HG02943 (cell line): ENCODE data around the gene SH3PXD2B.
A peak's percentile ranks its signal among the peaks of the same experiment; 100 is the strongest.
"Not testable (repeated sequence)": the region's sequence is repeated elsewhere in the genome, so short reads cannot be mapped to it uniquely, and the experiment has no call there.

Experiments
- ATAC-seq: cut with Tn5 transposase; IDR thresholded peaks from one replicate; pipeline ENCODE4 v1.9.1; 2021; ENCODE audit warnings: mild to moderate bottlenecking, low read depth, moderate library complexity; ENCODE audit not compliant: unreplicated experiment

Gene SH3PXD2B

GRCh38 chr5:172312286-172312685 lies 142.0 kb downstream of the SH3PXD2B start:
- ATAC-seq = no peak

- ATAC-seq = no peak
These were observed 142.7 kb downstream of the SH3PXD2B start for GRCh38 chr5:172311605-172312004.

DNA sequence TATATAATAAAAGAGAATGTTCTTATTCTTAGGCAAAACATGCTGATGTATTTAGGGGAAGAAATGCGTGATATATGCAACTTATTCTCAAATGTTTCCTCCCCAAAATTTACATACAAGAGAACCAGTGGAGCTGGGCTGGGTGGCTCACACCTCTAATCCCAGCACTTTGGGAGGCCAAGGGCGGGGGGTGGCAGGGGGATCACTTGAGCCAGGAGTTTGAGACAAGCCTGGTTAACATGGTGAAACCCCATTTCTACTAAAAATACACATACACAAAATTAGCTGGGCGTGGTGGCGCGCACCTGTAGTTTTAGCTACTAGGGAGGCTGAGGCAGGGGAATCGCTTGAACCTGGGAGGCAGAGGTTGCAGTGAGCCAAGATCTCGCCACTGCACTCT lies 143.3 kb downstream of the SH3PXD2B start:
- no peak for ATAC-seq

- ATAC-seq = no peak
These were observed 148.9 kb downstream of the SH3PXD2B start for GRCh38 chr5:172305380-172305779.

- no peak for ATAC-seq
These were observed 150.6 kb downstream of the SH3PXD2B start for GRCh38 chr5:172303572-172304335.

- no peak for ATAC-seq
These were observed 151.2 kb downstream of the SH3PXD2B start for GRCh38 chr5:172303162-172303561.

DNA sequence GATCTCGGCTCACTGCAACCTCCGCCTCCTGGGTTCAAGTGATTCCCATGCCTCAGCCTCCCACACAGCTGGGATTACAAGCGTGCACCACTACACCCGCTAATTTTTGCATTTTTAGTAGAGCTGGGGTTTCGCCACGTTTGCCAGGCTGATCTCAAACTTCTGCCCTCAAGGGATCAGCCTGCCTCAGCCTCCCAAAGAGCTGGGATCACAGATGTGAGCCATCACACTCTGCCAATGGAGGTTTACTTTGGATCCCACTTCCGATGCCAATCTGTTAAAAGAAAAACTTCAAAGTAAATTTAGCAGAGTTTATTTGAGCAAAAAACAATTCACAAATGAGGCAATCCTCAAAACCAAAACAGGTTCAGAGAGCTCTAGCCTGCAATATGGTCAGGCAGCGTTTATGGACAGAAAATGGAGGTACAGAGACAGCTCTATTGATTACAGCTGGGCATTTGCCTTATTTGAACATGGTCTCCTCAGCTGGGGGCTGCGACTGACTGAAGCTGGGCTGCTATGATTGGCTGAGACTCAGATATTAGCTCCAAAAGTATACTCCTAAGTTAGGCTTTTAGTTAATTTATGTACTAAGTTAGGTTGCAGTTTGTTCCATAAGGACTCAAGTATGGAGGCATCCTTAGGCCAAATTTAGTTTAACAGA lies 152.1 kb downstream of the SH3PXD2B start:
- no peak for ATAC-seq

DNA sequence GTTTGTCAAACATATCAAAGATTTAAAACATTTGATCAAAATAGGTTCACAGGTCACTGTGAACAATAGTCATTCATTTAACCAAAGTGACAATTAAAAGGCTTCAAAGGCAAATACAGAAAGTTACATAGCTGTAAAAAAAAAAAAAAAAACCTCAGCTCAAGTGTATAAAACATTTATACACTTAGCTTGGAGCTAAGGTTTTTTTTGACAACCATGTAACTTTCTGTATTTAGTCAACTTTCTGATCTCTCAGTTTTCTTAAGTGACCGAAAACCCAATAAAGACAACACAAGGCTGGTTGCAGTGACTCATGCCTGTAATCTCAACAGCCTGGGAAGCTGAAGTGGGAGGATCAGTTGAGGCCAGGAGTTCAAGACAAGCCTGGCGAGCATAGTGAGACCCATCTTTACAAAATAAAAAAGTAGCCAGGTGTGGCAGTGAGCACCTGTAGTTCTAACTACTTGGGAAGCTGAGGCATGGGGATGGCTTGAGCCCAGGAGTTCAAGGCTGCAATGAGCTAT lies 154.3 kb downstream of the SH3PXD2B start:
- ATAC-seq = no peak

GRCh38 chr5:172294831-172295230 lies 159.5 kb downstream of the SH3PXD2B start:
- ATAC-seq = no peak

- no peak for ATAC-seq
These were observed 160.5 kb downstream of the SH3PXD2B start for GRCh38 chr5:172293745-172294342.

- ATAC-seq = peak; percentile 84
These were observed 161.1 kb downstream of the SH3PXD2B start for GRCh38 chr5:172293054-172293744.

- ATAC-seq = not testable (repeated sequence)
These were observed 162.5 kb downstream of the SH3PXD2B start for GRCh38 chr5:172291837-172292236.

GRCh38 chr5:172288465-172288864 lies 165.9 kb downstream of the SH3PXD2B start:
- ATAC-seq = no peak

- ATAC-seq = not testable (repeated sequence)
These were observed 167.2 kb downstream of the SH3PXD2B start for GRCh38 chr5:172287140-172287539.

- ATAC-seq = no peak
These were observed 168.8 kb downstream of the SH3PXD2B start for GRCh38 chr5:172285226-172286143.

DNA sequence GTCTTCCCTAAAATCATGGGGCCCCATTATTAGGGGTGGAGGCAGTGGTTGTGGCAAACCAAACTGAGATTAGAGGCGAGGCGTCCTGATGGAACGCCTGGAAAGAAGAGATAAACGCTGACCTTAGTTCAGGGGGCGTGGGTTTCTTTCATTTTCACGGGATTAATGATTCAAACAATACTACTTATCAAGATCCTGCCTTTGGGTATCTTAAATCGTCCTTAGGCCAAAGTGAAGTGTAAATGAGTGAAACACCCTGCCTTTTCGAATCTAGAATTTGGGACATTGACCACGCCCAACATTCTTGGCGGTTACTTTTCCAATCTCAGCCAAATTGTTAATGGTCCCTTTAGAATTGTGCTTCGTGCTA lies 169.7 kb downstream of the SH3PXD2B start:
- no peak for ATAC-seq

DNA sequence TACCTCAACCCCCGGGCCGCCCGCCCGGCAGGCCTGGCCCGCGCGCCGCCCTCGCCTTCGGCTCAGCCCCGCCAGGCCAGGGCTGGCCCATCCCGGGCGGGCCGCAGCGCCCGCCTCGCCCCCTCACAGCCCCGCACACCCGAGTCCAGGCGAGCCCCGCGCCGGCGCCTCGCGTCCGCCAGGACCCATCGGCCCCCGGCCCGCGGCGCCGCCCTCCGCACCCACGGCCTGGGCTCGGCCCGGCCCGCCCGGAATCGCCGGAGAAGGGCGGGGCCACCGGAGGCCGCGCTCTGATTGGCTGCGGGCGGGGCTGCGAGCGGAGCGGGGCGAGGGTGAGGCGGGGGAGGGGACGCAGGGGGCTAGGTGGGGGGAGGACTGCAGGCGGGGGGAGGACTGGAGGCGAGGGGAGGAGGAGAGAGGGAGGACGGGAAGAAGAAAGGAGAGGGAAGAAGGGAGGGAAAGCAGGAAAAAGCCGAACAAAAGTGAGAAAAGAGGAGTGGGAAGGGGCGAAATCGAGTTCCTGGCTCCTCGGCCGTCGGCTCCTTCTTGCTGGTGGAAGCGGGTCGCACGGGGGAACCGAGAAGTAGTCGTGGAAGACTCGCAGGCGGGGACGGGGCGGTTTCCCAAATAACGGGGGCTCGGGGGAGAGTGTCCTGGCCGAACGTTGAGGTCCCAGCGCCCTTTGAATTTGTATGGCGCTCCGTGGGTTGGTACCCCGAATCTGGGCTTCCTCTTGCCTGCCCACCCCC lies 170.3 kb downstream of the SH3PXD2B start:
- ATAC-seq = peak; percentile 79

GRCh38 chr5:172283020-172283861 lies 171.1 kb downstream of the SH3PXD2B start, which contains the start of gene UBTD2:
TSS of gene UBTD2 (minus strand) at chr5:172283764. CDS start at chr5:172283665, 99 bp downstream.
- ATAC-seq = peak; percentile 85
